Astrocyte (in vitro differentiated cells and primary cell): ENCODE results near the gene KIAA0825. TPM values are rescaled to one million over a fixed set of nuclear protein-coding genes. Genes with fewer than 3 reads are reported as not detected.

Source experiments
- DNase-seq: peaks from one replicate; pipeline ENCODE4 v3.0.0-alpha.2; 2010; ENCODE audit warnings: low read depth
- FAIRE-seq: peaks from 2 replicates; lab custom pipeline; 2011; peaks lifted over from hg19 to GRCh38; lab: Jason Lieb, UNC
- H2AFZ ChIP-seq: 2 replicates; pipeline ENCODE4 v1.6.0; 2012; ENCODE audit warnings: low read depth, low read length, inconsistent platforms
- H3K27ac ChIP-seq: 2 replicates; pipeline ENCODE4 v1.5.1; 2011; ENCODE audit warnings: low read depth, low read length, inconsistent platforms
- H3K27me3 ChIP-seq: 2 replicates; pipeline ENCODE4 v1.6.0; 2011; ENCODE audit warnings: low read length, inconsistent platforms; ENCODE audit not compliant: insufficient read depth
- H3K36me3 ChIP-seq: 2 replicates; pipeline ENCODE4 v1.5.1; 2011; ENCODE audit warnings: low read length, inconsistent platforms; ENCODE audit not compliant: insufficient read depth
- H3K4me1 ChIP-seq: 2 replicates; pipeline ENCODE4 v1.5.1; 2011; ENCODE audit warnings: low read length, inconsistent platforms; ENCODE audit not compliant: insufficient read depth
- H3K4me2 ChIP-seq: 2 replicates; pipeline ENCODE4 v1.6.0; 2012; ENCODE audit warnings: low read length, inconsistent platforms
- H3K4me3 ChIP-seq: 2 replicates; pipeline ENCODE4 v1.5.1; 2011; ENCODE audit warnings: low read depth, mild to moderate bottlenecking, low read length, inconsistent platforms; ENCODE audit not compliant: insufficient read depth
- H3K79me2 ChIP-seq: 2 replicates; pipeline ENCODE4 v1.6.0; 2012; ENCODE audit warnings: mild to moderate bottlenecking, low read length, inconsistent platforms; ENCODE audit not compliant: insufficient read depth
- H3K9ac ChIP-seq: 2 replicates; pipeline ENCODE4 v1.6.0; 2012; ENCODE audit warnings: mild to moderate bottlenecking, low read length, inconsistent platforms
- H3K9me3 ChIP-seq: 2 replicates; pipeline ENCODE4 v1.5.1; 2012; ENCODE audit warnings: low read depth, mild to moderate bottlenecking, low read length, inconsistent platforms; ENCODE audit not compliant: insufficient read depth
- H4K20me1 ChIP-seq: 2 replicates; pipeline ENCODE4 v1.6.0; 2012; ENCODE audit warnings: low read length, inconsistent platforms; ENCODE audit not compliant: insufficient read depth
- H3K27ac Mint-ChIP-seq: one replicate; pipeline ENCODE4 v1.8.0; 2021; ENCODE audit warnings: mild to moderate bottlenecking, mixed read lengths; ENCODE audit not compliant: unreplicated experiment
- H3K27me3 Mint-ChIP-seq: one replicate; pipeline ENCODE4 v1.8.0; 2021; ENCODE audit warnings: low read depth, mixed read lengths; ENCODE audit not compliant: unreplicated experiment
- H3K36me3 Mint-ChIP-seq: one replicate; pipeline ENCODE4 v1.8.0; 2021; ENCODE audit warnings: low read depth, mixed read lengths; ENCODE audit not compliant: unreplicated experiment
- H3K4me1 Mint-ChIP-seq: one replicate; pipeline ENCODE4 v1.8.0; 2021; ENCODE audit warnings: low read depth, mixed read lengths; ENCODE audit not compliant: unreplicated experiment
- H3K4me3 Mint-ChIP-seq: one replicate; pipeline ENCODE4 v1.8.0; 2021; ENCODE audit warnings: mild to moderate bottlenecking, moderate library complexity, mixed read lengths; ENCODE audit not compliant: unreplicated experiment
- H3K9me3 Mint-ChIP-seq: one replicate; pipeline ENCODE4 v1.8.0; 2021; ENCODE audit warnings: mild to moderate bottlenecking, mixed read lengths; ENCODE audit not compliant: unreplicated experiment
- EZH2 ChIP-seq: IDR thresholded peaks from 2 replicates; pipeline ENCODE4 v1.6.1; 2012; ENCODE audit warnings: mild to moderate bottlenecking, low read length, inconsistent platforms; ENCODE audit not compliant: insufficient read depth
- total RNA-seq: library from RNA; stranded (reverse); gene quantifications from 2 replicates; pipeline ENCODE4 v1.2.1, GENCODE V29; 2021
- TF ChIP-seq, protein P1 (sequence below): IDR thresholded peaks from 2 replicates; pipeline ENCODE4 v1.5.1; 2011; ENCODE audit warnings: low read depth, mild to moderate bottlenecking, inconsistent platforms, low read length, moderate library complexity; ENCODE audit not compliant: insufficient read depth

KIAA0825 gene
- total RNA-seq, 1 donor from 2014 or later: 2.5 TPM

DNA sequence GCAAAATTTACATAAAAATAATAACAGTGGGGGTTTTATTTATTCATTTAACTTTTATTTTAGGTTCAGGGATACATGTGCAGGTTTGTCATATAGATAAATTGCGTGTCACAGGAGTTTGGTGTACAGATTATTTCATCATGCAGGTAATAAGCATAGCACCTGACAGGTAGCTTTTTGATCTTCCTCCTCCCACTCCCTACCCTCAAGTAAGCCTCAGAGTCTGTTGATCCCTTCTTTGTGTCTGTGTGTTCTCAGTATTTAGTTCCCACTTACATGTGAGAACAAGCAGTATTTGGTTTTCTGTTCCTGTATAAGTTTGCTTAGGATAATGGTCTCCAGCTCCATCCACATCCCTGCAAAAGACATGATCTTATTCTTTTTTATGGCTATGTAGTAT lies 240.3 kb downstream of the KIAA0825 start:
- Mint-ChIP-seq H3K36me3 (no peaks in the 10 kb centered on the region), H3K4me1 (peaks cover 10% of the 10 kb centered on the region), H3K27me3 (no peaks in the 10 kb centered on the region), H3K27ac (no peak overlapping the region), H3K4me3 (no peak overlapping the region), H3K9me3 (no peaks in the 10 kb centered on the region)
- no peaks in the 10 kb centered on the region for H3K36me3 ChIP-seq
- H3K79me2 ChIP-seq: no peaks in the 10 kb centered on the region
- TF ChIP-seq, protein P1, sequence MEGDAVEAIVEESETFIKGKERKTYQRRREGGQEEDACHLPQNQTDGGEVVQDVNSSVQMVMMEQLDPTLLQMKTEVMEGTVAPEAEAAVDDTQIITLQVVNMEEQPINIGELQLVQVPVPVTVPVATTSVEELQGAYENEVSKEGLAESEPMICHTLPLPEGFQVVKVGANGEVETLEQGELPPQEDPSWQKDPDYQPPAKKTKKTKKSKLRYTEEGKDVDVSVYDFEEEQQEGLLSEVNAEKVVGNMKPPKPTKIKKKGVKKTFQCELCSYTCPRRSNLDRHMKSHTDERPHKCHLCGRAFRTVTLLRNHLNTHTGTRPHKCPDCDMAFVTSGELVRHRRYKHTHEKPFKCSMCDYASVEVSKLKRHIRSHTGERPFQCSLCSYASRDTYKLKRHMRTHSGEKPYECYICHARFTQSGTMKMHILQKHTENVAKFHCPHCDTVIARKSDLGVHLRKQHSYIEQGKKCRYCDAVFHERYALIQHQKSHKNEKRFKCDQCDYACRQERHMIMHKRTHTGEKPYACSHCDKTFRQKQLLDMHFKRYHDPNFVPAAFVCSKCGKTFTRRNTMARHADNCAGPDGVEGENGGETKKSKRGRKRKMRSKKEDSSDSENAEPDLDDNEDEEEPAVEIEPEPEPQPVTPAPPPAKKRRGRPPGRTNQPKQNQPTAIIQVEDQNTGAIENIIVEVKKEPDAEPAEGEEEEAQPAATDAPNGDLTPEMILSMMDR: no peak
- no peak for TF ChIP-seq EZH2
- no peaks in the 10 kb centered on the region for H3K4me1 ChIP-seq
- H3K27ac ChIP-seq: no peak overlapping the region
- DNase-seq (no peak), FAIRE-seq (no peak)
- no peak overlapping the region for H3K9ac ChIP-seq
- no peak overlapping the region for H3K4me2 ChIP-seq
- no peak overlapping the region for H2AFZ ChIP-seq
- no peaks in the 10 kb centered on the region for H4K20me1 ChIP-seq
- H3K4me3 ChIP-seq: no peak overlapping the region
- H3K9me3 ChIP-seq: no peaks in the 10 kb centered on the region
- H3K27me3 ChIP-seq: no peaks in the 10 kb centered on the region

DNA sequence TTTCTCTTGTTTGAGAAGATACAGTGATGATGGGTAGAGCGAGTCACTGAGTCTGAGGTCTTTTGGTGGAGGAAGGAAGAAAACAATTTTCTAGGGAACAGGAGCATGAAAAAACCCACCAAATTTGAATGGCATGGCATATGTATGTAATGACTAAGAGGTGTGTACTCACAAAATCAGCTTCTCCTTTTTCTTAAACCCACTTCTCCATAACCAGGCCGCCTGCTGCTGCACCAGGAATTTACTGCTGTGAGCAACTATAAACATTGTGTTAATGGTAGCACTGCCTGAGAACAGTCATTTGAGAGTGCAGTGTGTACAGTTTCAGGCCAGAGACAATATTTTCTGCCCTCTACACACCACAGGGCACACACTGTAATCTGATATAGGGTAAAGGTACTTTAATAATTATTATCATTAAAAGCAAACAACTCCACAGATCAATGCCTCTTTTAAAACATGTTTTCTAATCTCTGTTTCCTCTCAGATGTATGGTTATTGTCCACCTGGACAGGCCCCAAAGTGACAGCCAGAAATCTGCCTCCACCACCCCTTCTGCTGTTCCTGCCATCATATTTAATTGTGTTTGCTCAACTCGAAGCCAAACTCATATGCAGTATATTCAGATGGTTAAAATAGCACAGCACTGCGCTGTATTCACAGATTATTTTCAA lies 241.6 kb downstream of the KIAA0825 start:
- no peaks in the 10 kb centered on the region for H3K27me3 ChIP-seq
- no peaks in the 10 kb centered on the region for H3K9me3 Mint-ChIP-seq
- H3K4me2 ChIP-seq: no peak overlapping the region
- H2AFZ ChIP-seq: no peak overlapping the region
- no peaks in the 10 kb centered on the region for H3K36me3 Mint-ChIP-seq
- H3K4me1 ChIP-seq: no peaks in the 10 kb centered on the region
- no peaks in the 10 kb centered on the region for H3K27me3 Mint-ChIP-seq
- no peak for FAIRE-seq
- H3K4me1 Mint-ChIP-seq: peaks cover 10% of the 10 kb centered on the region
- no peak for DNase-seq
- no peak overlapping the region for H3K4me3 Mint-ChIP-seq
- no peaks in the 10 kb centered on the region for H3K36me3 ChIP-seq
- no peak overlapping the region for H3K4me3 ChIP-seq
- H4K20me1 ChIP-seq: no peaks in the 10 kb centered on the region
- no peak for TF ChIP-seq EZH2
- TF ChIP-seq, protein P1: no peak
- no peaks in the 10 kb centered on the region for H3K79me2 ChIP-seq
- no peak overlapping the region for H3K27ac ChIP-seq
- no peak overlapping the region for H3K9ac ChIP-seq
- H3K9me3 ChIP-seq: no peaks in the 10 kb centered on the region
- H3K27ac Mint-ChIP-seq: no peak overlapping the region

DNA sequence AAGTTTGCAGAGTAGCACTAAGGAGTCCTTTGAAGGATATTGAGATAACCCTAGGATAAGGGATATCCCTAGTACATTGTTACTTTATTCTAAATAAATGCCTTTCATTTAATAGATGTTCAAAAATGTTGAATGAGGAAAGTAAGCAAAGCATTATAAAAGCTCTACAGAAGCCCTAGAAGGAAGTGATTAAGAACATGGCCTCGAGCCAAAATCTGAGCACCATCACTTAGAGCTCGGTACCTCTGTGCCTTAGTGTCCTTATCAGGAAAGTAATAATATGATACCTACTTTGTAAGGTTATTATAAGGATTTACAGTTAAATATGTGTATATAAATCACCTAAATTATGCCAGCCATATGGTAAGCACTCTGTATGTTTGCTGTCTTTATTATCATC lies 242.6 kb downstream of the KIAA0825 start:
- no peaks in the 10 kb centered on the region for H3K27me3 Mint-ChIP-seq
- H2AFZ ChIP-seq: no peak overlapping the region
- no peaks in the 10 kb centered on the region for H3K9me3 Mint-ChIP-seq
- H3K9ac ChIP-seq: no peak overlapping the region
- H3K36me3 Mint-ChIP-seq: peaks cover 1% of the 10 kb centered on the region
- H3K36me3 ChIP-seq: no peaks in the 10 kb centered on the region
- no peak overlapping the region for H3K4me2 ChIP-seq
- no peaks in the 10 kb centered on the region for H3K27me3 ChIP-seq
- no peaks in the 10 kb centered on the region for H4K20me1 ChIP-seq
- H3K27ac ChIP-seq: no peak overlapping the region
- no peak overlapping the region for H3K4me3 ChIP-seq
- FAIRE-seq (no peak), DNase-seq (peak; percentile 2)
- no peaks in the 10 kb centered on the region for H3K79me2 ChIP-seq
- TF ChIP-seq, protein P1: no peak
- no peak for TF ChIP-seq EZH2
- no peak overlapping the region for H3K4me3 Mint-ChIP-seq
- no peaks in the 10 kb centered on the region for H3K4me1 ChIP-seq
- H3K27ac Mint-ChIP-seq: no peak overlapping the region
- no peaks in the 10 kb centered on the region for H3K9me3 ChIP-seq
- peaks cover 10% of the 10 kb centered on the region for H3K4me1 Mint-ChIP-seq
